Measurements from ENCODE around the gene LRRC8A.

The LRRC8A gene

DNA sequence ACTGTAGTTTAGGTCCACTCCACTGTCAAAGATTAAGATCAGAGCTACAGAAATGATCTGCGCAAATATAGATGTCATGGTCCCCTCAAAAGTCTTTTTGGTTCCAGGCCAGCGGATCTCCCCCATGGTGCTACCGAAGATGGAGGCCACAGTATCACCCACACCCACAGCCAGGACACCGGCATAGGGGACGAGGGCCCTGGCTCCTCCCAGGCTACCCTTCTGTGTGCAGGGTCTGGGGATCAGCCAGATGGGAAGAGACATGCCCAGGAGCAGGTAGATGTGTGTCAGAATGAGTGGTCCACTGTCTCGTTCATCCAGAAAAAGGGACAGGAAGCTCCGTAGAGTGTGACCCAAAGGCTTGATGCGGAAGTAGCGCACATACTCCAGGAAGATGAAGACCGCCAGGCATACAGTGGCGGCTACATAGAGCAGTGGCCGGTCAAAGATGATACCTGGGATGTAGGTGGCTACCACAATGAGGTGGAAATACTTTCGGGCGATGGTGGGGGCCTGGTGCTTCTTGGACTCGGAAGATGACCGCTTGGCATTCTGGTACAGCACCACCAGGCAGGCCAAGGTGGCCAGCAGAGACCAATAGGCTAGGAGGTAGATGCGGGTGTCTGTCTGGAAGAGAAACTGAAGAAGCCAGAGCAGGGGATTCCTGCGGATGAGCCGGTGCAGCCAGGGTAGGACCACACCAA lies 64.0 kb downstream of the LRRC8A start:
- Histone ChIP-seq H2AFZ (ENCODE audit: low read length) (no peak overlapping the region), H3K9me3 (ENCODE audit: insufficient read depth, low read depth, low read length) (no peaks in the 10 kb centered on the region), H3K4me3 (ENCODE audit: low read length, poor library complexity, severe bottlenecking) (no peak overlapping the region), H3K27me3 (ENCODE audit: insufficient read depth, low read length, poor library complexity, severe bottlenecking) (no peaks in the 10 kb centered on the region), H3K79me2 (ENCODE audit: insufficient read depth, low read length) (peaks cover 24% of the 10 kb centered on the region), H3K4me1 (ENCODE audit: insufficient read depth, low read length, poor library complexity, severe bottlenecking) (no peaks in the 10 kb centered on the region), H3K9ac (ENCODE audit: low read depth, low read length, poor library complexity, severe bottlenecking) (no peak overlapping the region), H3F3A (ENCODE audit: low read depth) (no peaks in the 10 kb centered on the region), H3K4me2 (ENCODE audit: low read depth, low read length, poor library complexity, severe bottlenecking) (peak overlapping the region; percentile 65), H3K36me3 (ENCODE audit: insufficient read depth, low read length) (no peaks in the 10 kb centered on the region), H4K20me1 (ENCODE audit: insufficient read depth, low read length, poor library complexity, severe bottlenecking) (no peaks in the 10 kb centered on the region), H3K9me2 (replicated peaks; ENCODE audit: low read depth, low read length) (no peaks in the 10 kb centered on the region)
- TF ChIP-seq, protein P1, sequence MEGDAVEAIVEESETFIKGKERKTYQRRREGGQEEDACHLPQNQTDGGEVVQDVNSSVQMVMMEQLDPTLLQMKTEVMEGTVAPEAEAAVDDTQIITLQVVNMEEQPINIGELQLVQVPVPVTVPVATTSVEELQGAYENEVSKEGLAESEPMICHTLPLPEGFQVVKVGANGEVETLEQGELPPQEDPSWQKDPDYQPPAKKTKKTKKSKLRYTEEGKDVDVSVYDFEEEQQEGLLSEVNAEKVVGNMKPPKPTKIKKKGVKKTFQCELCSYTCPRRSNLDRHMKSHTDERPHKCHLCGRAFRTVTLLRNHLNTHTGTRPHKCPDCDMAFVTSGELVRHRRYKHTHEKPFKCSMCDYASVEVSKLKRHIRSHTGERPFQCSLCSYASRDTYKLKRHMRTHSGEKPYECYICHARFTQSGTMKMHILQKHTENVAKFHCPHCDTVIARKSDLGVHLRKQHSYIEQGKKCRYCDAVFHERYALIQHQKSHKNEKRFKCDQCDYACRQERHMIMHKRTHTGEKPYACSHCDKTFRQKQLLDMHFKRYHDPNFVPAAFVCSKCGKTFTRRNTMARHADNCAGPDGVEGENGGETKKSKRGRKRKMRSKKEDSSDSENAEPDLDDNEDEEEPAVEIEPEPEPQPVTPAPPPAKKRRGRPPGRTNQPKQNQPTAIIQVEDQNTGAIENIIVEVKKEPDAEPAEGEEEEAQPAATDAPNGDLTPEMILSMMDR (conservative IDR thresholded peaks at IDR 0.05; ENCODE audit: low read length): no peak
- no peak for TF ChIP-seq EZH2phosphoT487 (IDR thresholded peaks at IDR 0.05; ENCODE audit: borderline replicate concordance)

DNA sequence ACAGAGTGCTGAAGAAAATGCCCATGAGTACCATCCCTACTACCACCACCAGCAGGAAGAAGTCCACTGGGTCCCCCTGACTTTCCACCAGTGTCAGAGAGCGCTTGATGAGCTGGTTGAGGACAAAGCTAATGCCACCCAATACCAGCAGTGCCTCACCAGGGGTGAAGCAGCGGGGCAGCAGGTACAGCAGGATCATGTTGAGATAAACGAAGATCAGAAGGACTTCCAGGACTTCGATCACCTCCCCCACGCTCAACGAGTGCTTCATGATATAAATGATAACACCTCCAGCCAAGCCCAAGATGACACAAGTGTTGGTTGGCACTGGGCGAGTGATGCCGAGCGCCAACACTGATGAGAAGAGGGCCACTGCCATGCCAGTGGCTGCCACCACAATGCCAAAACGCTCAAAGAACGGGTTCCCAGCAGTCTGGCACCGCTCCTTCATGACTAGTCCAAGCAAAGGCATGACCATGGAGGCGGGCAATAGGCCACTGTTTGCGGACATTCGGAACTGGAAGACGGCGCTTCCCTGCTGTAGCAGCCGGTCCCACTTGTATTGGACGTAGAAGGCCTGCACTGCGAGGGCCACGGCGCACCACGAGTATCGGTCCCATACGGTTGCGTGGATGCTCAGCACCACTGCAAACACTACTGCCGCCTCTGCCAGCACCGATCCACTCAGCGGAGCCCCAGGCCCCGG lies 64.8 kb downstream of the LRRC8A start:
- Histone ChIP-seq H2AFZ (ENCODE audit: low read length) (peak overlapping the region; percentile 70; the same call in 1 of the 2 replicates), H3K4me3 (ENCODE audit: low read length, poor library complexity, severe bottlenecking) (peak overlapping the region; percentile 93), H3K4me1 (ENCODE audit: insufficient read depth, low read length, poor library complexity, severe bottlenecking) (no peaks in the 10 kb centered on the region), H3K79me2 (ENCODE audit: insufficient read depth, low read length) (peaks cover 24% of the 10 kb centered on the region), H3F3A (ENCODE audit: low read depth) (no peaks in the 10 kb centered on the region), H3K9me2 (replicated peaks; ENCODE audit: low read depth, low read length) (no peaks in the 10 kb centered on the region), H4K20me1 (ENCODE audit: insufficient read depth, low read length, poor library complexity, severe bottlenecking) (no peaks in the 10 kb centered on the region), H3K36me3 (ENCODE audit: insufficient read depth, low read length) (no peaks in the 10 kb centered on the region), H3K9me3 (ENCODE audit: insufficient read depth, low read depth, low read length) (no peaks in the 10 kb centered on the region), H3K9ac (ENCODE audit: low read depth, low read length, poor library complexity, severe bottlenecking) (peak overlapping the region; percentile 91), H3K27me3 (ENCODE audit: insufficient read depth, low read length, poor library complexity, severe bottlenecking) (no peaks in the 10 kb centered on the region), H3K4me2 (ENCODE audit: low read depth, low read length, poor library complexity, severe bottlenecking) (peak overlapping the region; percentile 65)
- TF ChIP-seq, protein P1 (conservative IDR thresholded peaks at IDR 0.05; ENCODE audit: low read length): no peak
- TF ChIP-seq EZH2phosphoT487 (IDR thresholded peaks at IDR 0.05; ENCODE audit: borderline replicate concordance): no peak

DNA sequence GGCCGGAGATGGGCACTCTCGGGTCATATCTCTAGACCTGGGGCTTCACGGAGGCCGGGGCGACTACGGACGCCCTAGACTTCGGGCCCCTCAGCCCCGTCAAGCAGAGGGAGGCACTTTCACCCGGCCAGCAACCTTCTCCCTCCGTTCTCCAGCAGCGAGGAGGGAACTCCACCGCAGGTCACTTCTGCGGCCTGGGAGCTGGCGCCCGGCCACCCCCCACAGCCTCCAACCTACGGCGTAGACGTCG lies 65.3 kb downstream of the LRRC8A start:
- peak overlapping the region; percentile 93 for H3K4me3 ChIP-seq (ENCODE audit: low read length, poor library complexity, severe bottlenecking)

More for the DNA sequence above, 65.3 kb downstream of the LRRC8A start:
- peaks cover 24% of the 10 kb centered on the region for H3K79me2 ChIP-seq (ENCODE audit: insufficient read depth, low read length)
- H3K27me3 ChIP-seq (ENCODE audit: insufficient read depth, low read length, poor library complexity, severe bottlenecking): no peaks in the 10 kb centered on the region
- H2AFZ ChIP-seq (ENCODE audit: low read length): peak overlapping the region; percentile 70; the same call in 1 of the 2 replicates
- no peaks in the 10 kb centered on the region for H3K9me2 ChIP-seq (replicated peaks; ENCODE audit: low read depth, low read length)
- no peaks in the 10 kb centered on the region for H3K9me3 ChIP-seq (ENCODE audit: insufficient read depth, low read depth, low read length)
- H3K4me2 ChIP-seq (ENCODE audit: low read depth, low read length, poor library complexity, severe bottlenecking): peak overlapping the region; percentile 65
- peak overlapping the region; percentile 91 for H3K9ac ChIP-seq (ENCODE audit: low read depth, low read length, poor library complexity, severe bottlenecking)
- TF ChIP-seq, protein P1 (conservative IDR thresholded peaks at IDR 0.05; ENCODE audit: low read length): no peak
- TF ChIP-seq EZH2phosphoT487 (IDR thresholded peaks at IDR 0.05; ENCODE audit: borderline replicate concordance): no peak
- H3F3A ChIP-seq (ENCODE audit: low read depth): no peaks in the 10 kb centered on the region
- H4K20me1 ChIP-seq (ENCODE audit: insufficient read depth, low read length, poor library complexity, severe bottlenecking): no peaks in the 10 kb centered on the region
- H3K36me3 ChIP-seq (ENCODE audit: insufficient read depth, low read length): no peaks in the 10 kb centered on the region
- no peaks in the 10 kb centered on the region for H3K4me1 ChIP-seq (ENCODE audit: insufficient read depth, low read length, poor library complexity, severe bottlenecking)
